GM18858 (cell line): ENCODE measurements around the gene CPSF6.
"Not testable (repeated sequence)": the region's sequence is repeated elsewhere in the genome, so short reads cannot be mapped to it uniquely, and the experiment has no call there.

Experiments
- ATAC-seq: cut with Tn5 transposase; IDR thresholded peaks from one replicate; pipeline ENCODE4 v1.9.1; 2021; ENCODE audit not compliant: unreplicated experiment

The CPSF6 gene

DNA sequence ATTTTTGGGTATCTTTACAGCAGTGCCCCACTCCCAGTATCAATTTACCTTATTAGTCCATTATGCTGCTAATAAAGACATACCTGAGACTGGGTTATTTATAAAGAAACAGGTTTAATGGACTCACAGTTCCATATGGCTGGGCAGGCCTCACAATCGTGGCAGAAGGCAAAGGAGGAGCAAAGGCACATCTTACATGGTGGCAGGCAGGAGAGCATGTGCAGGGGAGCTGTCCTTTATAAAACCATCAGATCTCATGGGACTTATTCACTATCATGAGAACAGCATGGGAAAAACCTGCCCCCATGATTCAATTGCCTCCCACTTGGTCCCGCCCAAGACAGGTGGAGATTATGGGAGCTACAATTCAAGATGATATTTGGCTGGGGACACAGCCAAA is 77.9 kb downstream of the CPSF6 start:
- ATAC-seq: not testable (repeated sequence)

- no peak for ATAC-seq
Observed at GRCh38 chr12:69318225-69318624, 78.9 kb downstream of the CPSF6 start.

- ATAC-seq: no peak
Observed at GRCh38 chr12:69321351-69321750, 82.0 kb downstream of the CPSF6 start.
